WERI-Rb-1 (cell line): Measurements from ENCODE around the gene CCDC178.

ENCODE experiments used
- DNase-seq: peaks from one replicate; pipeline ENCODE4 v3.0.0-alpha.2; 2020
- H3K27ac ChIP-seq: fragments of 250-450 bp; sonication (Bioruptor Pico); 2 replicates; pipeline ENCODE4 v1.5.1; 2020; ENCODE audit warnings: mild to moderate bottlenecking, moderate library complexity
- H3K27me3 ChIP-seq: fragments of 250-450 bp; sonication (Bioruptor Pico); 2 replicates; pipeline ENCODE4 v1.5.1; 2021; ENCODE audit warnings: mild to moderate bottlenecking, low read depth, moderate library complexity; ENCODE audit not compliant: insufficient read depth, severe bottlenecking
- H3K36me3 ChIP-seq: fragments of 250-450 bp; sonication (Bioruptor Pico); 2 replicates; pipeline ENCODE4 v1.5.1; 2020; ENCODE audit warnings: mild to moderate bottlenecking, moderate library complexity
- H3K4me3 ChIP-seq: 2 replicates; pipeline ENCODE4 v1.5.1; 2011; ENCODE audit warnings: low read depth, mild to moderate bottlenecking, control low read depth, low read length
- H3K9me3 ChIP-seq: fragments of 250-450 bp; sonication (Bioruptor Pico); 2 replicates; pipeline ENCODE4 v1.5.1; 2021; ENCODE audit warnings: mild to moderate bottlenecking, moderate library complexity; ENCODE audit not compliant: severe bottlenecking
- CTCF ChIP-seq: IDR thresholded peaks from 2 replicates; pipeline ENCODE4 v1.5.1; 2011; ENCODE audit warnings: low read depth, mild to moderate bottlenecking, control low read depth, inconsistent platforms, low read length

The CCDC178 gene

GRCh38 chr18:32937066-32937465, 503.5 kb downstream of the CCDC178 start:
- H3K9me3 ChIP-seq: no peaks in the 10 kb centered on the region
- H3K36me3 ChIP-seq: no peaks in the 10 kb centered on the region
- no peak overlapping the region for H3K4me3 ChIP-seq
- no peak for TF ChIP-seq CTCF
- no peak for DNase-seq
- no peaks in the 10 kb centered on the region for H3K27me3 ChIP-seq
- no peak overlapping the region for H3K27ac ChIP-seq

GRCh38 chr18:32934201-32934600, 506.3 kb downstream of the CCDC178 start:
- DNase-seq: no peak
- no peak overlapping the region for H3K27ac ChIP-seq
- H3K4me3 ChIP-seq: no peak overlapping the region
- no peaks in the 10 kb centered on the region for H3K27me3 ChIP-seq
- no peaks in the 10 kb centered on the region for H3K9me3 ChIP-seq
- TF ChIP-seq CTCF: no peak
- H3K36me3 ChIP-seq: no peaks in the 10 kb centered on the region

- Histone ChIP-seq H3K9me3 (no peaks in the 10 kb centered on the region), H3K27ac (no peak overlapping the region), H3K27me3 (no peaks in the 10 kb centered on the region), H3K36me3 (no peaks in the 10 kb centered on the region), H3K4me3 (no peak overlapping the region)
- no peak for DNase-seq
- peak; percentile 59 for TF ChIP-seq CTCF
Measured at GRCh38 chr18:32930695-32931301, 509.7 kb downstream of the CCDC178 start.

- Histone ChIP-seq H3K27ac (no peak overlapping the region), H3K27me3 (no peaks in the 10 kb centered on the region), H3K9me3 (no peaks in the 10 kb centered on the region), H3K4me3 (no peak overlapping the region), H3K36me3 (no peaks in the 10 kb centered on the region)
- TF ChIP-seq CTCF: no peak
- no peak for DNase-seq
Measured at GRCh38 chr18:32929213-32929612, 511.3 kb downstream of the CCDC178 start.

- Histone ChIP-seq H3K9me3 (no peaks in the 10 kb centered on the region), H3K27ac (no peak overlapping the region), H3K4me3 (no peak overlapping the region), H3K36me3 (no peaks in the 10 kb centered on the region), H3K27me3 (no peaks in the 10 kb centered on the region)
- no peak for TF ChIP-seq CTCF
- peak; percentile 8 for DNase-seq
Measured at GRCh38 chr18:32922951-32923430, 517.5 kb downstream of the CCDC178 start.
